ENCODE data around the gene F2R.
A peak's percentile ranks its signal among the peaks of the same experiment; 100 is the strongest.

F2R gene

DNA sequence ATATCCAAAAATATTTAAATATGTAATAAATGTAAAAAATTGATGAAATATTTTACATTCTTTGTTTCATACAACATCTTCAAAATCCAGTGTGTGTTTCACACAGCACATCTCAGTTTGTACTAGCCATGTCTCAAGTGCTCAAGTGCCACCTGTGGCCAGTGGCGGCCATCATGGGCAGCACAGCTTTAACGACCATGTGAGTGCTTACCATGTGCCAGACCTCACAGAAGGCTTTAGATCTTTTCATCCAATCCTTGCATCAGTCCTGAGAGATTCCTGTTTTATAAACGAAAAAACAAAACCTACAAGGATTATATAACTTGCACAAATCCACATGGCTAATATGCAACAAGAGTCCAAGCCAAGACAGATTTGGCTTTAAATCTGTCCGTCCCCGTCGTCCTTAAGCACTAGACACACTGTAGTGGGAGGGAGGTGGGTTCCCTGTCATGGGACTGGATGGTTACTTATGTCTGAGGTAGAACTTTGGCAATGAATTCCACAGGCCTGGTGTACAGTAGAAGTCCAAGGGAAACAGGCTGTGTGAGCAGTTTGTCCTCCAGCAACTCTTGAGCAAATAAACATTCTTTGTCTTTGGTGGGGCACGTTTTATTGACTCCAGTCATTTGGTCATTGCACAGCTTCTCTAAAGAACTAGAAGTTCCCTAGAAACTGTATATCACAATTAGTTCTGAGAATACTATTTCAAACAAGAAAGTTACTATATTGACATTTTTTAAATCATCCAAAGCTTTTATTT, 25.0 kb upstream of the F2R start:
- DNase-seq, result no peak

DNA sequence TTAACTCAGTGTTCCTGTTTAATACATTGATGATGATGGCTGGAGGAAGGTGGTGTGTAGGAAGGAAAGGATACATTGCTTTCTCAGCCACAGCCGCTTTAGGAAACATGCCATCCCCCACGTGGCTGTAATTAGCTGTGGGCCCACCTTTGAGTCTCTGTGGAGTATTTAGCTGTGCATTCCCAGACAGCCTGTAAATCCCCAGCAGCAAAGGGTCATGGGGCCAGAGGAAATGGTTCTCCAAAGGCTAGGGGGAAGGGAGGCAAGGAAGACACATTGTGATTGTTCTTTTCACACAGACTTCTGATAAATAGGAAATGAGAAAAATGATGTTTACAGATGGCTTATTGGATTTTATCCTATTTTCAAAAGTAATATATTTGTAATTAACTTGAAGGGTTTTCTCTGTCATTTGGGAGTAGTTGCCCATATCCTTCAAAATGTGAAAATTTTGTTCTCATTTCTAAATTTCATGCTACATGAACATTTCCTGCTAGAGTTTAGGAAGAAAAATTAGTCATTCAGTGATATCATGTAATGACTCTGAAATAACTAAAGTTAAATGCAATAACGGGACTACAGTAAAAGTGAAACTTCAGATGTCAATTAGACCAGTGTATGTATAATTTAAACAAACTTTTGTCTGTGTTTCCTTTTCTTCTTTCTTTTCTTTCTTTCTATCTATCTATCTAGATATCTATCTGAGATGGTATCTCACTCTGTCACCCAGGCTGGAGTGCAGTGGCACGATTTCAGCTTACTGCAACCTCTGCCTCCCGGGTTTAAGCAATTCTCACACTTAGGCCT, 24.3 kb upstream of the F2R start:
- no peak for DNase-seq

GRCh38 chr5:76692274-76692540, 23.7 kb upstream of the F2R start:
- no peak for DNase-seq

DNA sequence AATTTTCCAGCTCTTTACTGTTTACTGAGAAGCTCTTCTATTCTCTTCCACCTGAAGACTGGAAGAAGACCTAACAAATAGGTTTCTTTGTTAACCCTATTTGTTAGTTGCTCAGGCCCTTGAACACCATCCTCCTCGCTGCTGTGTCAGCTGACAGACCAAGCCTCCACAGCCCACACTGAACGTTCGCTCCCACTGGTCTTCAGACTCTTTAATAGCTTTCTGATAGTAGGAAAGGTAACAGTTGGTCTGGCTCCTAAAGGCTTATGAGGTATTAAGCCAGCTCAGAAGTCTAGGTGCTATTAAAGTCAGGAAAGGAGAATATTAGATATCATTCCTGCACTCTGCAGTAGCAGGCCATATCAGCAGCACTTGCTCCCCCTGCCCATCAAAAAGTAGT, 23.3 kb upstream of the F2R start:
- no peak for DNase-seq

DNA sequence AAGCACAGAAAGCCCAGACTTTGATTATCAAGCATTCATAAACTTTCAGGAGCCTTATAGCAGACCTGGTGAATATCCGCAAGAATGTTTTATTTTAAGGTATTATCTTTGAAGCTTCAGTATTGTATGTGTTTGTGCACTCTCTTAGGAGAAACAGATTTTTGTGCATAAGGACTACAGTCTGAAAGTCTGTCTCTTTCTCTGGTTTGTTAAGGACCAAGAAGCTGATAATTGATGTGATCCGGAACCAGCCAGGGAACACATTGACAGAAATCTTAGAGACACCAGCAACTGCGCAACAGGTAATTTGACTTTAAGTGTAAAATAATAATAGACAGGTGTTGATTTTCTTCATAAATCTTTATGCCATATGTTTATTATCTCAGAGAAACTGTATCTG, 22.8 kb upstream of the F2R start:
- DNase-seq, result no peak

GRCh38 chr5:76694317-76694716, 21.6 kb upstream of the F2R start:
- no peak for DNase-seq

- DNase-seq, result no peak
These were observed 20.6 kb upstream of the F2R start for GRCh38 chr5:76695346-76695745.

GRCh38 chr5:76696251-76696650, 19.7 kb upstream of the F2R start:
- no peak for DNase-seq

DNA sequence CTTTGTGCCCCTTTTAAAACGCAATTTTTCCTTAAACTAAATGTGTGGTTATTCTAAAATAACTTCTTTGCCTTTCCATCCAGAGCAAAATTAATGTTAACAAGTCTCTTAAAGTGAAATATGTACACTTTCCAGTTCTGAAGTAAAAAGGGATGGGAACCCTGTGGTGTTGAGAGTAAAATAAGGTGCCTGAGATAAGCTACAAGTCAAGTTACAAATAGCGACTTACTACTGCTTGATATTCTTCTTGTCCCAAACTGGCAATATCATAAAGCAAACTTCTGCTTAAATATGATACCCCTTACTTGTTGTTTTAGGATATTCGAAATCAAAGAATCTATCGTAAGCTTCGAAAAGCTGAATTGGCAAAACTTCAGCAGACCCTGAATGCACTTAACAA, 18.3 kb upstream of the F2R start:
- DNase-seq, result no peak

- DNase-seq, result no peak
These were observed 15.4 kb upstream of the F2R start for GRCh38 chr5:76700571-76700970.

GRCh38 chr5:76701298-76701697, 14.6 kb upstream of the F2R start:
- DNase-seq, result no peak

GRCh38 chr5:76703707-76704106, 12.2 kb upstream of the F2R start:
- no peak for DNase-seq

DNA sequence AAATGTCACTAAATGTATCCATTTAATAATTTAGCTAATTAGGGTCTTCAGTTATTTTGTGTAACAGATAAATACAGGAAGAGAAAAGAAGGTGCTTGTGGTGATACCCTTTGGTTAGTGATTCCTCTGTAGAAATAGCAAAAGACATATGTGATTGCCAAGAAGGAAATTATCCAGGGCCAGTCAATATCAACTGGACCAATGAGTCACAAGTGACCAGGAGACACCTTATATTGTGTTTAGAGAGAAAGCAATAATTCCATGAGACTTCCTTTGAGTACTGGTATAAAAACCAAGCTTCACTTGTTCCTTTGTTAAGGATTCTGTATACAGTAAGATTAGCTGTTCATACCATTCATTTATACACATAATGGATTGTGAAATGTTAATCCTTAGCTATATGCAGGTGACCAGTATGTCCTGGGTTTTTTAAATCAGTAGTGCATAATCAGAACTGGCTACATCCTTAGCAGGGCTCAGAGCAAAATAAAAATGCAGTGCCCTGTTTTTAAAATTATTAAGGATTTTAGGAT, 11.7 kb upstream of the F2R start:
- DNase-seq, result no peak

DNA sequence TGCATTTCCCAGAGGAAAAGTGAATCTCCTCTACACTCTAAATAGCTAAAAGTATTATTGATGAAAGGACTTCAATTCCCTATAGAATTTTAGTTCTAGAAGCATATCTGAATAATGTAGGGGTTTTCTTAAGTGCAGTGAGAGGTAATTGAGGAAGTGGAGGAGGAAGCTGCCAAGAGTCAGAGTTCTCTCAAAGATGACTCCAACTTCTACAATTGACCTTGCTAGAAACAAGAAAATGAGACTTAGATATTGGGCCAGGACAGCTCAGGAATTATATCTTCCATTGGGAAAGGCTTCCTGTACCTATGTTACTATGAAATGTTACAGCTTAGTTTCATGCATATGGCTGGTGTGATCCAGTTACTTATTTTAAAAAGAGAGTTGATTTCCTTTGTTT, 10.4 kb upstream of the F2R start:
- no peak for DNase-seq

- DNase-seq, result no peak
These were observed 6.2 kb upstream of the F2R start for GRCh38 chr5:76709762-76710161.

GRCh38 chr5:76710991-76711390, 4.9 kb upstream of the F2R start:
- no peak for DNase-seq

DNA sequence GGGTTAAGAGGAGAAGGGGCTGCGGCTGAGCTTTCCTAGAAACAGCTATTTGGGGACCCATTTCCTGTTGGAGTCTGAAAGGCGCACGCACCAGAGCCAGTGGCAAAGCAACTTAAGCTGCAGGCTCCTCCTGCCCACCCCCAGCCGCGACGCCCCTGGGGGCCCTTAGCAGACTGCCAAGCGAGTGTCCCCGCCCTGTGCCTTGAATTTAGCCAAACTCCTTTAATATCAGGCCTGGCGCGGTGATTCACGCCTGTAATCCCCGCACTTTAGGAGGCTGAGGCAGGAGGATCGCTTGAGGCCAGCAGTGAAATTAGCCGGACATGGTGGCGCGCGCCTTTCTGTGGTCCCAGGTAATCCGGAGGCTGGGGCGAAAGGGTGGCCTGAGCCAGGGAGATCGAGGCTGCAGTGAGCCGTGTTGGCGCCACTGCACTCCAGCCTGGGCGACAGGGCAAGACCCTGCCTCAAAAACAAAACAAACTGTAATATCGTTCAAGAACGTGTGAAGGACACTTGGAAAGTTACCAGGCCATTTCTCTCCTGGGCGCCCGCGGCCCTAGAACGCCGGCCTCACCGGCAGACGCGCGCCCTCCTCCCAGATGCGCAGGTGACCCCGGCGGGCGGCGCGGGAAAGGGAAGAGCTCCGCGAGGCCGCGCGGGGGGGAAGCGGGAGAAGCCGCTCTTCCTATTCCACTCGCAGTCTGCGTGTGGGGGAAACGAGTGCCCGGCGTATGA, 1.0 kb upstream of the F2R start:
- no peak for DNase-seq

- peak in 1 of 2 donors; percentile 27 for DNase-seq
These were observed 515 bp upstream of the F2R start for GRCh38 chr5:76715486-76715735.

- no peak for DNase-seq
These were observed 681 bp downstream of the F2R start for GRCh38 chr5:76716456-76717157.

DNA sequence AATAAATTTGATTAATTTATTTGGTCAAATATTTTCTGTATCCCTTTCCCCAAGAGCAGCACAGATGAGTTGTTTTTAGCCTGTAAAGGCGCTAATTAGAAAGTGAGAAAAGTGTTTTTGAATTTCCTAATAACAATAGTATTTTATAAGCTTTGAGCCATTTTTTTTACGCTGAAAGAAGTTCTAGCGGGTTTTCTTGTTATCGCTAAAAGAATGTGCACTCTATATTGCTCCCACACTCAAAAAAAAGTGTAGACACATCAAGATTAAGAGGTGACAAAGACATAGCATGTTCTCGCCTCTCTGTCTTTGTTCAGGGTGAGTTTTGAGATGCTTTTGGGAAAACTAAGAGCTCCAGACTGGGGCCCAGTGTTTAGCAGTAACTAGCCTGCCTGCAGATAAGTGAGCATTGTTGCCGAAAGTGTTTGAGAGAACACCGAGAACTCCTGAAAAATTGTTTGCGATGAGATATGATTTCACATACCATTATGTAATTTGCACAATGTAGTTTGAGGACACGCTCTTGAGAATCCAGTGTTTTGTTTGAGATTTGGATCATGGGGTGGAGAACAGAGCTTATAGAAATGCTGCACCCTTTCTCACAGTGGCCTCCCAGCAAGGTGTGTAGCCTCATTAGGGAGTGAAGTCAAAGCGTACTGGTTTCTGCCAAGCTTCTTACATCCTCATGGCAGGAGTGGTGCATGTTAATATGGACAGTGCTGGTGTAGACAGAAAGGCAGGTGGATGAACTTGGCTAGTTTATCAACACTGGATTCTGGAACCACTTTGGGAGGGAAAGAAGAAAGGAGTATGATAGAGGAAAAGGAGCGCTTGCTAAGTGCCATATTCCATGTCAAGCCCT, 1.5 kb downstream of the F2R start:
- DNase-seq, result no peak

DNA sequence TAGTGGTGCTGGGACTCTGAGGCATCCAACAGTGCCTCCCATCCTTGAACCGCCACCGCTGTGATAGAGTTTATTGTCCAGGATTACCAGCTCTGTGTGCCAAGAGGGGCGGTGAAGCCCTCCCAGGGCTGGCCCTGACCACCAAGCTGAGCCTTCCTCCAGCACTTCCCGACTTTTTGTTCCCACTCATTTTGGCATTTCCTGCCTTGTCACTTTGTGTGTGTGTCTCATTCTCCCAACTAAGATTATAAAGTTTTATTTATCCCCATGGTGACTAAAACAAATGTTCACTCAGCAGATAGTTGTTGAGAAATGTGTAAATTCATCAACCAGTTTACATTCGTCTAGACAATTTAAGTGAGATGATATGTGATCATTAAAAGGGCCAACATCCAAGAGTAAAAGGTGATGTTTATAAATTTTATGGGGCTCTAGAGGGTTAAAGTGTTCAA, 2.5 kb downstream of the F2R start:
- DNase-seq, result no peak

DNA sequence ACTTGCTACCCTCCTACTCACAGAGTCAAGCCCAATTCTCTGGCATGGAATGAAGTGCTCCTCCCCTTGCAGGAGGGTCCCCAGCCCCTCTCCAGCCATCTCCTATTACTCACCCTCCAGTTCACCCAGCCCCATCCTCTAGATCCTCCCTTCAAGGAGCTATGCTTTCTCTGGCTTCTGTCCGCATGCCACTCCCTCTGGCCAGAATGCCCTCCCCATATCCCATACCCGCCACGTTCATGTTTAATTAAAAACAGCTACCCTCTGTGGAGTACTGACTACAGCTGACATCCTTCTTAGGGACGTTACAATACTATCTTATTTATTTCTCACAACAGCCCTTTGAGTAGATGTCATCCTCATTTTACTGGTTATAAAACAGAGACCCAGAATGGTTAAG, 3.0 kb downstream of the F2R start:
- DNase-seq, result no peak
